ENCODE measurements around the gene MACROD1.

- TF ChIP-seq CTCF (IDR thresholded peaks at IDR 0.05; ENCODE audit: poor library complexity) (no peak), EZH2 (IDR thresholded peaks at IDR 0.05; ENCODE audit: borderline replicate concordance) (no peak)
Observed at GRCh38 chr11:64023712-64024710, 141.9 kb downstream of the MACROD1 start.

All from hepatocyte (in vitro differentiated cells).